GM06990 (cell line): ENCODE data around the gene LEKR1.
"Not testable (repeated sequence)": the region's sequence is repeated elsewhere in the genome, so short reads cannot be mapped to it uniquely, and the experiment has no call there.

Experiments used
- DNase-seq: peaks from one replicate; pipeline ENCODE4 v3.0.0-alpha.2; 2011; ENCODE audit not compliant: insufficient read length; ENCODE audit errors: extremely low read depth
- H3K27me3 ChIP-seq: replicated peaks from 2 replicates; pipeline ENCODE4 v1.6.0; 2011; ENCODE audit warnings: low read length; ENCODE audit not compliant: control insufficient read depth, insufficient read depth
- H3K36me3 ChIP-seq: 2 replicates; pipeline ENCODE4 v1.5.1; 2011; ENCODE audit warnings: low read length; ENCODE audit not compliant: control insufficient read depth, insufficient read depth
- H3K4me3 ChIP-seq: replicated peaks from 2 replicates; pipeline ENCODE4 v1.5.1; 2011; ENCODE audit warnings: low read depth, mild to moderate bottlenecking, control low read depth, low read length
- TF ChIP-seq, protein P1 (sequence below): IDR thresholded peaks from 2 replicates; pipeline ENCODE4 v1.5.1; 2011; ENCODE audit warnings: low read length, control low read depth, mild to moderate bottlenecking, inconsistent platforms; ENCODE audit not compliant: insufficient read depth, poor library complexity, severe bottlenecking

Gene LEKR1

GRCh38 chr3:156906275-156906674, 80.1 kb downstream of the LEKR1 start:
- TF ChIP-seq, protein P1, sequence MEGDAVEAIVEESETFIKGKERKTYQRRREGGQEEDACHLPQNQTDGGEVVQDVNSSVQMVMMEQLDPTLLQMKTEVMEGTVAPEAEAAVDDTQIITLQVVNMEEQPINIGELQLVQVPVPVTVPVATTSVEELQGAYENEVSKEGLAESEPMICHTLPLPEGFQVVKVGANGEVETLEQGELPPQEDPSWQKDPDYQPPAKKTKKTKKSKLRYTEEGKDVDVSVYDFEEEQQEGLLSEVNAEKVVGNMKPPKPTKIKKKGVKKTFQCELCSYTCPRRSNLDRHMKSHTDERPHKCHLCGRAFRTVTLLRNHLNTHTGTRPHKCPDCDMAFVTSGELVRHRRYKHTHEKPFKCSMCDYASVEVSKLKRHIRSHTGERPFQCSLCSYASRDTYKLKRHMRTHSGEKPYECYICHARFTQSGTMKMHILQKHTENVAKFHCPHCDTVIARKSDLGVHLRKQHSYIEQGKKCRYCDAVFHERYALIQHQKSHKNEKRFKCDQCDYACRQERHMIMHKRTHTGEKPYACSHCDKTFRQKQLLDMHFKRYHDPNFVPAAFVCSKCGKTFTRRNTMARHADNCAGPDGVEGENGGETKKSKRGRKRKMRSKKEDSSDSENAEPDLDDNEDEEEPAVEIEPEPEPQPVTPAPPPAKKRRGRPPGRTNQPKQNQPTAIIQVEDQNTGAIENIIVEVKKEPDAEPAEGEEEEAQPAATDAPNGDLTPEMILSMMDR = no peak
- Histone ChIP-seq H3K36me3 (no peaks in the 10 kb centered on the region), H3K4me3 (no peak overlapping the region), H3K27me3 (no peaks in the 10 kb centered on the region)
- DNase-seq = no peak

GRCh38 chr3:156908398-156908797, 82.2 kb downstream of the LEKR1 start:
- no peaks in the 10 kb centered on the region for H3K36me3 ChIP-seq
- DNase-seq = no peak
- TF ChIP-seq, protein P1 = no peak
- H3K4me3 ChIP-seq = no peak overlapping the region
- H3K27me3 ChIP-seq = no peaks in the 10 kb centered on the region

GRCh38 chr3:156910022-156910421, 83.9 kb downstream of the LEKR1 start:
- Histone ChIP-seq H3K4me3 (no peak overlapping the region), H3K27me3 (no peaks in the 10 kb centered on the region), H3K36me3 (no peaks in the 10 kb centered on the region)
- no peak for DNase-seq
- TF ChIP-seq, protein P1 = no peak

DNA sequence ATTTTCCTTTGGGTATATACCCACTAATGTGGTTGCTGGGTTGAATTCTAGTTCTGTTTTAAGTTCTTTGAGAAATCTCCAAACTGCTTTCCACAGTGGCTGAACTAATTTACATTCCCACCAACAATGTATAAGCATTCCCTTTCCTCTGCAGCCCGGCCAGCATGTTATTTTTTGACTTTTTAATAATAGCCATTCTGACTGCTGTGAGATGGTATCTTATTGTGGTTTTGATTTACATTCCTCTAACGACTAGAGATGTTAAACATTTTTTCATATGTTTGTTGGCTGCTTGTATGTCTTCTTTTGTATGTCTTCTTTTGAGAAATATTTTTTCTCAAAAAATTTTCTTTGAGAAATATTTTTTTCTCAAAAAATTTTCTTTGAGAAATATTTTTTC, 84.7 kb downstream of the LEKR1 start:
- H3K36me3 ChIP-seq, H3K27me3 ChIP-seq, H3K4me3 ChIP-seq, DNase-seq: not testable (repeated sequence)

- H3K4me3 ChIP-seq, DNase-seq, H3K27me3 ChIP-seq, H3K36me3 ChIP-seq: not testable (repeated sequence)
Measured at GRCh38 chr3:156914300-156914699, 88.1 kb downstream of the LEKR1 start.

DNA sequence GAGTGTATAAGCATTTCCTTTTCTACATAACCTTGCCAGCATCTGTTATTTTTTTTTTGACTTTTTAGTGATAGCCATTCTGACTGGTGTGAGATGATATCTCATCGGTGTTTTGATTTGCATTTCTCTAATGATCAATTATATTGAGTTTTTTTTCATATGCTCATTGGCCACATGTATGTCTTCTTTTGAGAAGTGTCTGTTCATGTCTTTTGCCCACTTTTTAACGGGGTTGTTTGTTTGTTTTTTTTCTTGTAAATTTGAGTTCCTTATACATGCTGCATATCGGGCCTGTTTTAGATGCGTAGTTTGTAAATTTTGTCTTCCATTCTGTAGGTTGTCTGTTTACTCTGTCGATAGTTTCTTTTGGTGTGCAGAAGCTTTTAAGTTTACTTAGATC, 89.2 kb downstream of the LEKR1 start:
- Histone ChIP-seq H3K36me3 (no peaks in the 10 kb centered on the region), H3K27me3 (no peaks in the 10 kb centered on the region), H3K4me3 (no peak overlapping the region)
- no peak for DNase-seq
- TF ChIP-seq, protein P1 = no peak

GRCh38 chr3:156918746-156919145, 92.6 kb downstream of the LEKR1 start:
- no peaks in the 10 kb centered on the region for H3K36me3 ChIP-seq
- TF ChIP-seq, protein P1 = no peak
- no peaks in the 10 kb centered on the region for H3K27me3 ChIP-seq
- DNase-seq = no peak
- no peak overlapping the region for H3K4me3 ChIP-seq
